ENCODE data around the gene PAX8.

Gene PAX8

GRCh38 chr2:113227290-113227689 lies 51.4 kb downstream of the PAX8 start:
- no peak for DNase-seq (ENCODE audit: extremely low read depth, low read depth)
- H3K4me3 ChIP-seq (replicated peaks; ENCODE audit: low read depth, low read length) = no peak overlapping the region
- no peak for TF ChIP-seq CTCF (IDR thresholded peaks at IDR 0.05; ENCODE audit: low read depth, low read length, missing control alignments)

GRCh38 chr2:113226462-113226861 lies 52.3 kb downstream of the PAX8 start:
- no peak for TF ChIP-seq CTCF (IDR thresholded peaks at IDR 0.05; ENCODE audit: low read depth, low read length, missing control alignments)
- no peak for DNase-seq (ENCODE audit: extremely low read depth, low read depth)
- no peak overlapping the region for H3K4me3 ChIP-seq (replicated peaks; ENCODE audit: low read depth, low read length)

GRCh38 chr2:113225263-113226259 lies 53.2 kb downstream of the PAX8 start:
- DNase-seq (ENCODE audit: extremely low read depth, low read depth) = no peak
- no peak overlapping the region for H3K4me3 ChIP-seq (replicated peaks; ENCODE audit: low read depth, low read length)
- no peak for TF ChIP-seq CTCF (IDR thresholded peaks at IDR 0.05; ENCODE audit: low read depth, low read length, missing control alignments)

- DNase-seq (ENCODE audit: extremely low read depth, low read depth) = no peak
- H3K4me3 ChIP-seq (replicated peaks; ENCODE audit: low read depth, low read length) = no peak overlapping the region
- no peak for TF ChIP-seq CTCF (IDR thresholded peaks at IDR 0.05; ENCODE audit: low read depth, low read length, missing control alignments)
Observed at GRCh38 chr2:113224647-113225236, 54.0 kb downstream of the PAX8 start.

- TF ChIP-seq CTCF (IDR thresholded peaks at IDR 0.05; ENCODE audit: low read depth, low read length, missing control alignments) = no peak
- DNase-seq (ENCODE audit: extremely low read depth, low read depth) = no peak
- no peak overlapping the region for H3K4me3 ChIP-seq (replicated peaks; ENCODE audit: low read depth, low read length)
Observed at GRCh38 chr2:113223813-113224212, 54.9 kb downstream of the PAX8 start.

- no peak for TF ChIP-seq CTCF (IDR thresholded peaks at IDR 0.05; ENCODE audit: low read depth, low read length, missing control alignments)
- H3K4me3 ChIP-seq (replicated peaks; ENCODE audit: low read depth, low read length) = no peak overlapping the region
- no peak for DNase-seq (ENCODE audit: extremely low read depth, low read depth)
Observed at GRCh38 chr2:113221846-113222245, 56.9 kb downstream of the PAX8 start.
